HG03469 (cell line): ENCODE results near the gene LAMP1.
"Not testable (repeated sequence)": the region's sequence is repeated elsewhere in the genome, so short reads cannot be mapped to it uniquely, and the experiment has no call there.

Experiments
- ATAC-seq: cut with Tn5 transposase; IDR thresholded peaks from one replicate; pipeline ENCODE4 v1.9.1; 2021; ENCODE audit warnings: mild to moderate bottlenecking, moderate library complexity, moderate number of reproducible peaks; ENCODE audit not compliant: unreplicated experiment

The LAMP1 gene

GRCh38 chr13:113324398-113324797 lies 27.4 kb downstream of the LAMP1 start:
- ATAC-seq, result no peak

GRCh38 chr13:113325779-113326178 lies 28.7 kb downstream of the LAMP1 start:
- no peak for ATAC-seq

GRCh38 chr13:113327391-113327765 lies 30.3 kb downstream of the LAMP1 start:
- ATAC-seq, result no peak

GRCh38 chr13:113327766-113328471 lies 30.9 kb downstream of the LAMP1 start:
- ATAC-seq, result no peak

- no peak for ATAC-seq
These were observed 31.8 kb downstream of the LAMP1 start for GRCh38 chr13:113328851-113329250.

- ATAC-seq, result no peak
These were observed 32.7 kb downstream of the LAMP1 start for GRCh38 chr13:113329656-113330312.

DNA sequence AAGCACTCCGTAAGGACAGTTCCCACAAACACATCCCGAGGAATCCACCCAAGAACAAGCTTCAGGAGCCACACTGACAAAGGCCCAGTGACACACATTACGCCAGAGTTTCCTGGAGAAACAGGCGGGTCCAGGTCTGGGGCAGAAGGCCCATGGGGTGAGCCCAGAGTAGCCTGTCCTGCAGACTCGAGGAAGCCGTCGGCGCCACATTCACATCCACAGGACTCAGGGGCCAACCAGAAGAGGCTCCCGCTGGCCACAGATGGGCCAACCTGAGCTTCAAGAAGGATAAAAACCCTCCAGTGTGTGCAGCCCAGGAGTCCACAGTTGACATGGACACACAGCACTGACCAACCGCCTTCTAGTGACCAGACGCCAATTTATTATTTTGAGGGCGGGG lies 35.6 kb downstream of the LAMP1 start:
- no peak for ATAC-seq

DNA sequence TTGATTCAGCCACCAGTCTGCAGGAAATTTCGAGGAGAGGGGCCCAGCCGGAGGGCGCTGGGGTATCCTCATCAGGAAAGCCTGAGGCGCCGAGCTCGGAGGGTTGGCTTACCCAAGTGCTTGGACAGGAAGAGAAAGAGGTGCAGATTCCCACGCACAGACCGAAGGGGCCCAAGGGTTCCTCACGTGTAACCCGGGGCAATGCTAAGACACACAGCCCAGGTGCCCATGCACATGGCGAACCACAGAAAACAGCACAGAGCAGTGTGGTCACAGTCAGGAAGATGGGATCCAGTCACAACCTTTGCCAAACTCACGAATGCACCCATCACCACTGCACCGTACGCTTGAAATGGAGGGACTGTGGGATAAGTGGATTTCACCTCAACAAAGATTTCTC lies 36.0 kb downstream of the LAMP1 start:
- no peak for ATAC-seq

GRCh38 chr13:113337556-113337955 lies 40.5 kb downstream of the LAMP1 start:
- no peak for ATAC-seq

DNA sequence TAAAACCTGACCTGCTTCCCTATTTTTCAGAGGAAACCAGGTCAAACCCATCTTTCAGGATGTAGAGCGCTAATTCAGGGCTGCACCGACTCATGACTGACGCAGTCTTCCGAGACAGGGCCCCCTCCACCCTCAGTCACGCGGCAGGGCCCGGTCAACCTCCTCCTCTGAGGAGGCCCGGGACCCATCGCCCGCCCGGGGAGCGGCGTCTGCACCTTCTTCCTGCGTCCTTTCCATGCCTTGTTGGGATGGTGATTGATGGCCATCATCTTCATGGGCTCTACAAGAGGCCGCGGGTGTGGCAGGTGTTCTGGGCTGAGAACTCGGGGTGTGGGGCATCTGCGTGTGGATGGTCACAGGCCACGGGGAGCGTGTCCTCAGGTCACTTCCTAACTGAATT lies 40.9 kb downstream of the LAMP1 start:
- no peak for ATAC-seq

DNA sequence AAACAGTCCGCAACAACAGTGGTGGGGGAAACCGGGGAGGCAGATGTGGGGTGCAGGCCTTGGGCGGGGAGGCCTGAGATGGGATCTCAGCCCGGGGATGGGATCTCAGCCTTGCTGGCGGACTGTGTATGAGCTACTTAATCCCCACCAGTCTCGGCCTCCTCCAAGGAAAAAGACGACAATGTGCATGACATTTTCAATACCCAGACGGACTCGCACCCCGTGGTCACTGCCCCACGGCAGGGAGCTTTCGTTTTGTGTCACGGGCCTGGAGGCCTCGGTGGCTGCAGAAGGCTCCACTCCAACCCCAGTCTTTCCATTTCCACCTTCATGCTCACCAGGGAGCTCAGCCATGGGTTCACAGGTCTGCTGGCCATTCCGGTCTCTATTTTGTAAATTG lies 41.4 kb downstream of the LAMP1 start:
- ATAC-seq, result no peak

DNA sequence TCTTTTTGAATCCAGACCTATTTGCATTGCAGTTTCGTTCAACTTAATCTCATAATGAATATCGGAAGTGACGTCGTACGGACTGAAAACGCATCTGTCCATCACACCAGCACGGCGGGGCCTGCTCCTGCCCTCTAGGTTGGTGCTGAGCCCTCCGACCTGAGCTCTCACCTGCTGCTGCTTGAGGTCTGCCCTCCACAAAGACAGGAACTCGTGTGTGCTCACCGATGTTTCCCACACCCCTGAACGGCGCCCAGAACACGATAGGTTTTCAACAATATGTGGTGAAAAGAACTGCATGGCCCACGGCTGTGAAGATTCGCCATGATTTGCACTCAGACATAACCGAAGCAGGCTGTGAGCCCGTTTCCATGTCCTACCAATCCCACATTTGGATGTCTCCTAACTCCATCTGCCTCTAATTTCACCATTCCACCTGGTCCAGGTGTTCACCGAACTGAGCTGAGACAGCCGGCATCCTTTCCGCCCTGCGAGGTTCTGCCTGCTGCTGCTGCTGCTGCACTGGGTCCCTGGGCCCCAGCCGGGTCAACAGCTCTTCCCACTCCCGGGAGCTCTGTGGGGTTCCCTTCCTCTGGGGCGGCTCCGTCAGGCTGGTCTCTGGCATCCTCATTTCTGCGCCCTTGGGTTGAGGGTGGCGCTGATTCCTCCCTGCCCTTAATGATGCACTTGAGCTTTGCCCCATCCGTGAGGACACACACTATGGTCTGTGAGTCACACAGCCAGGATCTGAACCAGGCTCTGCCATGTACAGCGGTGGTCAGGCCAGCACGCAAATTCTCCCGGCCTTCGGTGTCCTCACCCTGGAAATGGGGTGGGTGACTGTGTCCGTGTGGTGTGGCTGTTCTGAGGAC lies 46.0 kb downstream of the LAMP1 start:
- no peak for ATAC-seq

- ATAC-seq, result no peak
These were observed 46.6 kb downstream of the LAMP1 start for GRCh38 chr13:113343692-113343968.

DNA sequence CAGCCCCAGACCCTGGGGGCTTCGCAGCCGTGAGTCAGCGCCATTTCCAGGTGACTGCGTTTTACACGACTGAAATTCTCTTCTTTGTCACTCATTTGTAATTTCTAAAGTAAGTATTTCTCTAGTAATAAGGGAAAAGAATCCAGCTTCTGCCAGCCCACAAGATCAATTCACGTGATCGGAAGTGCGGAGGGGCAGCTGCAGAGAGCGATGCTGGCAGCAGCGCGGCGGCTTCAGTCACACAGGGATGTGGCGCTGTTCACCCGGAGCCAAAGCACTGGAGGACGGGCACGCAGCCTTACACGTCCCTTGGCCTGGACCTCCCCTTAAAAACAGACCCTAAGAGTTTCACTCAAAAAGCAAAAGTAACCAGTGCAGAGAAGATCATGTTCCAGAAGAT lies 48.4 kb downstream of the LAMP1 start:
- no peak for ATAC-seq

DNA sequence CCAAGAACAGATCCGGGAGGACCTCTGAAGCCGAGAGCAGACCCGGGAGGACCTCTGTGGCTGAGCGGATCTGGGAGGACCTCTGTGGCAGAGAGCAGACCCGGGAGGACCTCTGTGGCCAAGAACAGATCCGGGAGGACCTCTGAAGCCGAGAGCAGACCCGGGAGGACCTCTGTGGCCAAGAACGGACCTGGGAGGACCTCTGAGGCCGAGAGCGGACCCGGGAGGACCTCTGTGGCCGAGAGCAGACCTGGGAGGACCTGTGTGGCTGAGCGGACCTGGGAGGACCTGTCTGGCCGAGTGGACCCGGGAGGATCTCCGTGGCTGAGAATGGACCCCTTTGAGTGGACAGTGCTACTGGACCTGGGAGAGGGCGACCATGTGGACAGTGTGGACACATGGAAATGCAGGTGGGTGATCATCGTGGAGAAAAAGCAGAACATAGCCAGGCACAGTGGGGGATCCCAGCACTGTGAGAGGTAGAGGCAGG lies 50.7 kb downstream of the LAMP1 start:
- ATAC-seq, result not testable (repeated sequence)

DNA sequence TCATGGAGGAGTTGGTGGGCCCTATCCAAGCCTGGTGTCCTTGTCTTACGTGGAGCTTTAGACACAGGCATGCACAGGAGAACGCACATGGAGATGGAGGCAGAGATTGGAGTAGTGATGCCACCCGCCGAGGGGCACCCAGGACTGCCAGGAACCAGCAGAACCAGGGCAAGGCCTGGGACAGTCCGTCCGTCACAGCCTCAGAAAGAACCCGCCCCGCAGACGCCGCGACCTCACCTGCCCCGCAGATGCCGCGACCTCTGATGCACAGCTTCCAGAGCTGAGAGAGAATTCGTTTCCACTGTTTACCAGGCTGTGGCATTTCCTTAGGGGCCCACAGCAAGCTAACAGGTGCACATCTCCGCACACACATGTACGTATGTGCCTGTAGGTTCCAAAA lies 51.6 kb downstream of the LAMP1 start:
- no peak for ATAC-seq

GRCh38 chr13:113349050-113349449 lies 52.0 kb downstream of the LAMP1 start:
- no peak for ATAC-seq

- ATAC-seq, result no peak
These were observed 52.5 kb downstream of the LAMP1 start for GRCh38 chr13:113349491-113349890.

DNA sequence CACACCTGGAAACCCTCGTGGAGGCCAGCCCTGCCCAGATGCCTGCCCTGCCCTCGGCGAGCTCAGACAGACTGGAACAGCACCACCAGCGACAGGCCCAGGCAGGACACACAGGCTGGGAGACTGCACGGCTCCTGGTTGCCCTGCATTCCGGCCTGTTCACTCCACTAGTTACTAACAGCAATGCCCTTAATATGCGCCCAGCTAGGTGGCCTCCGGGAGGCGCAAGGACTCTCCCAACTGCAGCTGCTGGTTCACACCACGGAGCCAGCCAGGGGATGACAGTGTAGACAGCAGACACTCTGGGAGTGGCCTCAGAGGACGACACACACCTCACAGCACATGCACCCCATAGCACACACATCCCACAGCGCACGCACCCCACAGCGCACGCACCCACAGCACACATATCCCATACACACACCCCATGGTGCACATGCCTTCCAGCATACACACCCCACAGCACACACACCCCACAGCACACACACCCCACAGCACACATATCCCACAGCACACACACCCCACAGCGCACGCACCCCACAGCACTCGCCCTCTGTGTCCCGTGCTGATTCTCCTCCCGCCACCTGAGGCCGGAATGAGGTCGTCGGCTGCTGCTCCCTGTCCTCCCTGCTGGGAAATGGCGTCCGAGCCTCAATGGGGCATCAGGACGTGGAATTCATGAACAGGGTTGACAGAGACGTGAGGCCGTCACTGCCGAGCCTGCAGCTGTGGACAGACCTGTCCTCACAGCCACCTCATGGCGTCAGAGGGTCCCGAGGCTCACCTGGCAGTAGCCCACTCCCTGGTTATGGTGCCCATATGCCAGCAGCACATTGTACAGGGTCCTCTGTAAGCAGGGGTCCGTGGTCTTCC lies 53.3 kb downstream of the LAMP1 start:
- no peak for ATAC-seq

GRCh38 chr13:113350938-113351335 lies 53.9 kb downstream of the LAMP1 start:
- ATAC-seq, result no peak

GRCh38 chr13:113351514-113352026 lies 54.5 kb downstream of the LAMP1 start:
- ATAC-seq, result no peak
